ENCODE measurements around the gene ZCCHC14. TPM values are rescaled to one million over a fixed set of nuclear protein-coding genes. Genes with fewer than 3 reads are reported as not detected.

Gene ZCCHC14
- total and polyA plus RNA-seq, 4 donors, result 6.6 to 42.5 (median 27.8) TPM

GRCh38 chr16:87412996-87413421, 79.8 kb downstream of the ZCCHC14 start:
- 91 to 92% methylated on average over 27 of the region's 27 CpGs for WGBS, 2 donors
- ATAC-seq (ENCODE audit: low FRiP score) (peak; percentile 26), DNase-seq (no peak)
- Histone ChIP-seq H3K36me3 (ENCODE audit: control insufficient read depth in 1 of 2, insufficient read depth in 2 of 2, low read length in 1 of 2) (peaks cover 0 to 10% of the 10 kb centered on the region in 2 donors), H3K4me3 (ENCODE audit: low read length in 2 of 2) (no peak overlapping the region), H3K27me3 (ENCODE audit: control insufficient read depth in 1 of 2, insufficient read depth in 2 of 2, low read length in 1 of 2) (no peaks in the 10 kb centered on the region), H3K27ac (ENCODE audit: low read depth in 1 of 2, low read length in 2 of 2) (no peak overlapping the region), H3K9me3 (ENCODE audit: control insufficient read depth, low read length) (no peaks in the 10 kb centered on the region), H3K4me1 (ENCODE audit: control insufficient read depth in 1 of 2, insufficient read depth in 2 of 2, low read length in 2 of 2) (no peaks in the 10 kb centered on the region)
- intact Hi-C loops (cut with DNase I), result no loop called here

- H3K27me3 ChIP-seq (ENCODE audit: control insufficient read depth in 1 of 2, insufficient read depth in 2 of 2, low read length in 1 of 2), result no peaks in the 10 kb centered on the region
- intact Hi-C loops (cut with DNase I), result no loop called here
- H3K27ac ChIP-seq (ENCODE audit: low read depth in 1 of 2, low read length in 2 of 2), result no peak overlapping the region
- peaks cover 0 to 12% of the 10 kb centered on the region in 2 donors for H3K36me3 ChIP-seq (ENCODE audit: control insufficient read depth in 1 of 2, insufficient read depth in 2 of 2, low read length in 1 of 2)
- 87 to 89% methylated on average over 31 of the region's 31 CpGs for WGBS, 2 donors
- DNase-seq (no peak), ATAC-seq (ENCODE audit: low FRiP score) (no peak)
- no peaks in the 10 kb centered on the region for H3K9me3 ChIP-seq (ENCODE audit: control insufficient read depth, low read length)
- H3K4me3 ChIP-seq (ENCODE audit: low read length in 2 of 2), result no peak overlapping the region
- H3K4me1 ChIP-seq (ENCODE audit: control insufficient read depth in 1 of 2, insufficient read depth in 2 of 2, low read length in 2 of 2), result no peaks in the 10 kb centered on the region
Measured at GRCh38 chr16:87412371-87412995, 80.3 kb downstream of the ZCCHC14 start.

GRCh38 chr16:87411375-87412271, 81.2 kb downstream of the ZCCHC14 start:
- H3K4me1 ChIP-seq (ENCODE audit: control insufficient read depth in 1 of 2, insufficient read depth in 2 of 2, low read length in 2 of 2), result no peaks in the 10 kb centered on the region
- DNase-seq (no peak), ATAC-seq (ENCODE audit: low FRiP score) (no peak)
- intact Hi-C loops (cut with DNase I), result no loop called here
- 90 to 92% methylated on average over 49 of the region's 49 CpGs for WGBS, 2 donors
- peaks cover 0 to 12% of the 10 kb centered on the region in 2 donors for H3K36me3 ChIP-seq (ENCODE audit: control insufficient read depth in 1 of 2, insufficient read depth in 2 of 2, low read length in 1 of 2)
- no peaks in the 10 kb centered on the region for H3K9me3 ChIP-seq (ENCODE audit: control insufficient read depth, low read length)
- H3K27me3 ChIP-seq (ENCODE audit: control insufficient read depth in 1 of 2, insufficient read depth in 2 of 2, low read length in 1 of 2), result no peaks in the 10 kb centered on the region
- H3K27ac ChIP-seq (ENCODE audit: low read depth in 1 of 2, low read length in 2 of 2), result no peak overlapping the region
- H3K4me3 ChIP-seq (ENCODE audit: low read length in 2 of 2), result no peak overlapping the region

GRCh38 chr16:87410968-87411367, 81.9 kb downstream of the ZCCHC14 start:
- WGBS, 2 donors, result 82 to 83% methylated on average over 14 of the region's 14 CpGs
- intact Hi-C loops (cut with DNase I), result no loop called here
- H3K27me3 ChIP-seq (ENCODE audit: control insufficient read depth in 1 of 2, insufficient read depth in 2 of 2, low read length in 1 of 2), result no peaks in the 10 kb centered on the region
- H3K36me3 ChIP-seq (ENCODE audit: control insufficient read depth in 1 of 2, insufficient read depth in 2 of 2, low read length in 1 of 2), result peaks cover 0 to 12% of the 10 kb centered on the region in 2 donors
- H3K27ac ChIP-seq (ENCODE audit: low read depth in 1 of 2, low read length in 2 of 2), result no peak overlapping the region
- no peaks in the 10 kb centered on the region for H3K4me1 ChIP-seq (ENCODE audit: control insufficient read depth in 1 of 2, insufficient read depth in 2 of 2, low read length in 2 of 2)
- H3K9me3 ChIP-seq (ENCODE audit: control insufficient read depth, low read length), result no peaks in the 10 kb centered on the region
- ATAC-seq (ENCODE audit: low FRiP score), result no peak
- DNase-seq, result no peak
- H3K4me3 ChIP-seq (ENCODE audit: low read length in 2 of 2), result no peak overlapping the region

- WGBS, 2 donors, result 90 to 92% methylated on average over 11 of the region's 11 CpGs
- Histone ChIP-seq H3K4me1 (ENCODE audit: control insufficient read depth in 1 of 2, insufficient read depth in 2 of 2, low read length in 2 of 2) (no peaks in the 10 kb centered on the region), H3K9me3 (ENCODE audit: control insufficient read depth, low read length) (no peaks in the 10 kb centered on the region), H3K27ac (ENCODE audit: low read depth in 1 of 2, low read length in 2 of 2) (no peak overlapping the region), H3K36me3 (ENCODE audit: control insufficient read depth in 1 of 2, insufficient read depth in 2 of 2, low read length in 1 of 2) (peaks cover 0 to 12% of the 10 kb centered on the region in 2 donors), H3K4me3 (ENCODE audit: low read length in 2 of 2) (no peak overlapping the region), H3K27me3 (ENCODE audit: control insufficient read depth in 1 of 2, insufficient read depth in 2 of 2, low read length in 1 of 2) (no peaks in the 10 kb centered on the region)
- DNase-seq (no peak), ATAC-seq (ENCODE audit: low FRiP score) (no peak)
- intact Hi-C loops (cut with DNase I), result no loop called here
Measured at GRCh38 chr16:87410530-87410929, 82.3 kb downstream of the ZCCHC14 start.

GRCh38 chr16:87409781-87410180, 83.0 kb downstream of the ZCCHC14 start:
- Histone ChIP-seq H3K4me3 (ENCODE audit: low read length in 2 of 2) (no peak overlapping the region), H3K36me3 (ENCODE audit: control insufficient read depth in 1 of 2, insufficient read depth in 2 of 2, low read length in 1 of 2) (peaks cover 3 to 14% of the 10 kb centered on the region in 2 donors), H3K27ac (ENCODE audit: low read depth in 1 of 2, low read length in 2 of 2) (no peak overlapping the region), H3K4me1 (ENCODE audit: control insufficient read depth in 1 of 2, insufficient read depth in 2 of 2, low read length in 2 of 2) (no peaks in the 10 kb centered on the region), H3K27me3 (ENCODE audit: control insufficient read depth in 1 of 2, insufficient read depth in 2 of 2, low read length in 1 of 2) (no peaks in the 10 kb centered on the region), H3K9me3 (ENCODE audit: control insufficient read depth, low read length) (no peaks in the 10 kb centered on the region)
- intact Hi-C loops (cut with DNase I), result no loop called here
- WGBS, 2 donors, result 93 to 94% methylated on average over 13 of the region's 13 CpGs
- no peak for DNase-seq
- no peak for ATAC-seq (ENCODE audit: low FRiP score)

GRCh38 chr16:87409153-87409552, 83.7 kb downstream of the ZCCHC14 start:
- H3K27me3 ChIP-seq (ENCODE audit: control insufficient read depth in 1 of 2, insufficient read depth in 2 of 2, low read length in 1 of 2), result no peaks in the 10 kb centered on the region
- no peak for ATAC-seq (ENCODE audit: low FRiP score)
- no peaks in the 10 kb centered on the region for H3K4me1 ChIP-seq (ENCODE audit: control insufficient read depth in 1 of 2, insufficient read depth in 2 of 2, low read length in 2 of 2)
- intact Hi-C loops (cut with DNase I), result no loop called here
- H3K27ac ChIP-seq (ENCODE audit: low read depth in 1 of 2, low read length in 2 of 2), result no peak overlapping the region
- no peak overlapping the region for H3K4me3 ChIP-seq (ENCODE audit: low read length in 2 of 2)
- H3K36me3 ChIP-seq (ENCODE audit: control insufficient read depth in 1 of 2, insufficient read depth in 2 of 2, low read length in 1 of 2), result peaks cover 3 to 12% of the 10 kb centered on the region in 2 donors
- DNase-seq, result no peak
- 89% methylated on average over 13 of the region's 13 CpGs for WGBS, 2 donors
- H3K9me3 ChIP-seq (ENCODE audit: control insufficient read depth, low read length), result no peaks in the 10 kb centered on the region

- peak; percentile 52 for ATAC-seq (ENCODE audit: low FRiP score)
- intact Hi-C loops (cut with DNase I), result no loop called here
- H3K27me3 ChIP-seq (ENCODE audit: control insufficient read depth in 1 of 2, insufficient read depth in 2 of 2, low read length in 1 of 2), result no peaks in the 10 kb centered on the region
- no peaks in the 10 kb centered on the region for H3K4me1 ChIP-seq (ENCODE audit: control insufficient read depth in 1 of 2, insufficient read depth in 2 of 2, low read length in 2 of 2)
- DNase-seq, result no peak
- no peak overlapping the region for H3K27ac ChIP-seq (ENCODE audit: low read depth in 1 of 2, low read length in 2 of 2)
- no peaks in the 10 kb centered on the region for H3K9me3 ChIP-seq (ENCODE audit: control insufficient read depth, low read length)
- no peak overlapping the region for H3K4me3 ChIP-seq (ENCODE audit: low read length in 2 of 2)
- peaks cover 7 to 12% of the 10 kb centered on the region in 2 donors for H3K36me3 ChIP-seq (ENCODE audit: control insufficient read depth in 1 of 2, insufficient read depth in 2 of 2, low read length in 1 of 2)
- 88 to 91% methylated on average over 26 of the region's 26 CpGs for WGBS, 2 donors
Measured at GRCh38 chr16:87407511-87408112, 85.2 kb downstream of the ZCCHC14 start.

Data from aorta (tissue), 5 donors.